Measurements from ENCODE around the gene HS1BP3. TPM values are rescaled to one million over a fixed set of nuclear protein-coding genes. Genes with fewer than 3 reads are reported as not detected.

The HS1BP3 gene
- total RNA-seq, 1 donor from 2014 or later: 21.0 TPM

GRCh38 chr2:20590704-20591515 is 60.0 kb downstream of the HS1BP3 start:
- no peaks in the 10 kb centered on the region for H3K27me3 ChIP-seq (ENCODE audit: insufficient read depth, low read length)
- H4K20me1 ChIP-seq (ENCODE audit: insufficient read depth, low read length): no peaks in the 10 kb centered on the region
- Mint-ChIP-seq H3K27me3 (ENCODE audit: low read depth, unreplicated experiment) (no peaks in the 10 kb centered on the region), H3K4me3 (ENCODE audit: unreplicated experiment) (no peak overlapping the region), H3K4me1 (ENCODE audit: low read depth, unreplicated experiment) (peaks cover 54% of the 10 kb centered on the region), H3K36me3 (ENCODE audit: low read depth, unreplicated experiment) (peaks cover 2% of the 10 kb centered on the region), H3K27ac (ENCODE audit: unreplicated experiment) (peak overlapping the region; percentile 59), H3K9me3 (ENCODE audit: unreplicated experiment) (no peaks in the 10 kb centered on the region)
- no peak overlapping the region for H3K4me3 ChIP-seq (ENCODE audit: insufficient read depth, low read depth, low read length)
- peak overlapping the region; percentile 36 for H3K27ac ChIP-seq (ENCODE audit: low read depth, low read length)
- no peak for DNase-seq (ENCODE audit: low read depth)
- H3K9me3 ChIP-seq (ENCODE audit: insufficient read depth, low read depth, low read length): no peaks in the 10 kb centered on the region
- no peak for TF ChIP-seq CTCF (IDR thresholded peaks at IDR 0.05; ENCODE audit: insufficient read depth, low read depth, low read length)
- no peak for TF ChIP-seq EZH2 (IDR thresholded peaks at IDR 0.05; ENCODE audit: insufficient read depth, low read length)
- H3K4me2 ChIP-seq (ENCODE audit: low read length): no peak overlapping the region
- no peaks in the 10 kb centered on the region for H3K79me2 ChIP-seq (ENCODE audit: insufficient read depth, low read length)
- H3K9ac ChIP-seq (ENCODE audit: low read length): no peak overlapping the region
- no peak overlapping the region for H2AFZ ChIP-seq (ENCODE audit: low read depth, low read length)
- no peak for FAIRE-seq
- peaks cover 50% of the 10 kb centered on the region for H3K4me1 ChIP-seq (ENCODE audit: insufficient read depth, low read length)
- no peaks in the 10 kb centered on the region for H3K36me3 ChIP-seq (ENCODE audit: insufficient read depth, low read length)

GRCh38 chr2:20589975-20590703 is 60.8 kb downstream of the HS1BP3 start:
- H3K9ac ChIP-seq (ENCODE audit: low read length): no peak overlapping the region
- peaks cover 52% of the 10 kb centered on the region for H3K4me1 Mint-ChIP-seq (ENCODE audit: low read depth, unreplicated experiment)
- DNase-seq (ENCODE audit: low read depth): peak; percentile 43

More at GRCh38 chr2:20589975-20590703, 60.8 kb downstream of the HS1BP3 start:
- no peaks in the 10 kb centered on the region for H3K9me3 ChIP-seq (ENCODE audit: insufficient read depth, low read depth, low read length)
- Mint-ChIP-seq H3K9me3 (ENCODE audit: unreplicated experiment) (no peaks in the 10 kb centered on the region), H3K27me3 (ENCODE audit: low read depth, unreplicated experiment) (no peaks in the 10 kb centered on the region), H3K4me3 (ENCODE audit: unreplicated experiment) (peak overlapping the region; percentile 43), H3K27ac (ENCODE audit: unreplicated experiment) (peak overlapping the region; percentile 66), H3K36me3 (ENCODE audit: low read depth, unreplicated experiment) (peaks cover 2% of the 10 kb centered on the region)
- TF ChIP-seq EZH2 (IDR thresholded peaks at IDR 0.05; ENCODE audit: insufficient read depth, low read length) (no peak), CTCF (IDR thresholded peaks at IDR 0.05; ENCODE audit: insufficient read depth, low read depth, low read length) (no peak)
- peak overlapping the region; percentile 36 for H3K27ac ChIP-seq (ENCODE audit: low read depth, low read length)
- FAIRE-seq: no peak
- peaks cover 48% of the 10 kb centered on the region for H3K4me1 ChIP-seq (ENCODE audit: insufficient read depth, low read length)
- H3K79me2 ChIP-seq (ENCODE audit: insufficient read depth, low read length): no peaks in the 10 kb centered on the region
- no peaks in the 10 kb centered on the region for H3K36me3 ChIP-seq (ENCODE audit: insufficient read depth, low read length)
- H2AFZ ChIP-seq (ENCODE audit: low read depth, low read length): no peak overlapping the region
- no peaks in the 10 kb centered on the region for H4K20me1 ChIP-seq (ENCODE audit: insufficient read depth, low read length)
- H3K4me2 ChIP-seq (ENCODE audit: low read length): peak overlapping the region; percentile 50
- no peaks in the 10 kb centered on the region for H3K27me3 ChIP-seq (ENCODE audit: insufficient read depth, low read length)
- no peak overlapping the region for H3K4me3 ChIP-seq (ENCODE audit: insufficient read depth, low read depth, low read length)

Measured in astrocyte (in vitro differentiated cells and primary cell).